ENCODE data around the gene ZACN. TPM values are rescaled to one million over a fixed set of nuclear protein-coding genes. Genes with fewer than 3 reads are reported as not detected.

The ZACN gene
- total RNA-seq, 1 donor from 2014 or later = not detected

DNA sequence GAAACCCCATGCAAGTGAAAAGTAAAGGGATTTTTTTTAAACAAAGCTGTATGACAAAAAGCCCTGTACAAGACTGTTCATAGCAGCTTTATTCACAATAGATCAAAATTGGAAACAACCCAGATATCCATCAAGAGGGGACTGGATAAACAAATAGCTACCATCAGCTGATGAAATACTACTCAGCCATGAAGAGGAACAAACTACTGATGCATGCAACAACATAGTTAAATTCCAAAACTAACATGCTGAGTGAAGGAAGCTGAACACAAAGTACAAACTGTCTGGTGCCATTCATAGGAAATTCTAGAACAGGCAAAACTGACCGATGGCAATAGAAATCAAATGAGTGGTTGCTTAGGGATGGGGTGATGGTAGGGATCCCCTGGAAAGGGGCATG, 46.9 kb downstream of the ZACN start:
- no peak for DNase-seq (ENCODE audit: low spot score)
- ATAC-seq = no peak

DNA sequence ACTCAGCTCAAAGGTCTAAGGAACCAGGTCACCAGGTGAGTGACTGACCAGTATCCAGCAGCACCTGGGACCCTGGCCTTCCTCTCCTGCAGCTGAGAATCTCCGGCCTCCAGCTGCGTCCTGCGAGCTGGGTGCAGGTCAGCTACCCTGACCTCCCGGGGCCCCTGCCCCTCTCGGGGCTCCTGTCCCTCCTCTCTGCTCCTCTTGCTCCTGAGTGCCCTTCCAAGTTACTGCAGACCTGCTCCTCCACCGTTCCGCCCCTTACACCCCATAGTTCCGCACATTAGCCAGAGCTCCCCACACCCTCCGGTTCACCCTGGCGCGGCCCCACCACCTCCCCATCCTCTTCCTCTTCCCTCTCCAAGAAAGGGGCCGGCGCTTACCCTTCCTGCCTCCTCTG, 51.5 kb downstream of the ZACN start:
- ATAC-seq (no peak), DNase-seq (ENCODE audit: low spot score) (no peak)

DNA sequence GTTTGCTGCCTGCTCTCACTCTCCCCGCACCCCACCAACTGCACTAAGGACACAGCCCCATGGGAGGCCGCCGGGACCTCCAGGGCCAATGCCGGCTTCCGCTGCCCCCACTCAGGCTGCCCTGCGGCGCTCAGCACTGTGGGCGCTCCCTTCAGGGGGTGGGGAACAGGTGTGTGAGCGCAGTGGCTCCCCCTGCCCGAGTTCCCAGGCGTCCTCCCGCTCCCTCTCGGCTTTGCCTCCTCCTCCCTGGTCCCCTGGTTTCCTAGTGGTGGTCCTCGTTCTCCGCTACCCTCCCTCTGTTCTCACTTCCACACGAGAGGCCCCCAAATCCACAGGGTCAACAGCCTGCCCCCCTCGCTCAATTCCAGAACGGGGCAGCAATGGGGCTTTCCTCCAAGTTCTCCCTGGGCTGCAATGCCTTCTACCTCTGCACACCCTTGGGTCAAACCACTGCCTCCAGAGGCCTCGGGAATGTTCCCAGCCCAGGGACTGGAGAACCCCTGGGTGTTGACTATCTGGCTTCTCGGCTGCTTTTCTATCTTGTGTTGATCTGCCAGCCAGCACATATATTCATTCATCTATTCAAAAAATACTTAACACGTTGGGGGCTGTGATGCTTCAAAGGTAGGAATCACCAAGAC, 52.2 kb downstream of the ZACN start:
- DNase-seq (ENCODE audit: low spot score) (no peak), ATAC-seq (no peak)

DNA sequence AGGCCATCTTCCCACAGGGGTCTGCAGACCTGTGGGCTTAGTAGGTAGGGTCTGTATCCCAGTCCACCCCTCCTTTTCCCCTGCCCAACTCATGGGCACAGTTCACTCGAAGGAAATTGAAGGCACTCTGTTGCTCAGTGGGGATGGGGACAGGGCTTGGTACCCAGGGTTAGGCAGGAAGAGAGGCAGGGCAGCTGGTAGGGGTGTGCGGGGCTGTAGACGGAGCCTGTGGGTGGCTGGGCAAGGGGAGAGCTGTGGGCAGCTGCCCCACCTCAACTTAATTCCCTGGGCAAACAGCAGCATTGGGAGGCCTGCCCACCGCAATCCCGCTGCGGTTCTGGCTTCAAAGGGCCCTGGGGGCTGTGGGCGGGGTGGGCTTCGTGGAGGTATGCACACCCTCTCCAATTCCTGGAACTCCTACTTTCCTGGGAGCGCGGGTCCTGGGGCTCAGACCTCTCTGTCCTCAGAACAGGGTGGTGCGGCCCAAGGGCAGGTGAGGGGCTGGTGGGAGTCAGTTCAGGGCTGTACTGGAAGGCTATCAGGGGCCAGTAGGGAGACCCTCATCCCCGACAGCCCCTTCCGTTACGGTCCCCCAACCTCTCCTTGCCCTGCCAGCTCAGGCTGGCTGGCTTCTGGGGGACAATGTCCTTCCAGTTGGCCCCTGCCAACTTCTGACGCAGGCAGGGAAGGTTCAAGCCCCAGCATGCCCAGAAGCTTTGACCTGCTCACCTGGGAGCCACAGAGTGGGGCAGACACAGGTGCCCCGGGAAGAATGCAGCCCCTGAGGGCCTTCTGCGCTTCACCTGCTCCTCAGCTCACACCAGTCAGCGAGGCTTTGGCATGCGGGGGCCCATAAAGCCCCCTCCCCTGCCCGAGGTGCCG, 53.0 kb downstream of the ZACN start:
- DNase-seq (ENCODE audit: low spot score) (no peak), ATAC-seq (no peak)

Other genes starting within 250 kb of the ZACN start
- 10.8 TPM for gene UNC13D, start 234.8 kb upstream of the ZACN start, total RNA-seq
- gene WBP2, start 223.8 kb upstream of the ZACN start, total RNA-seq = 68.3 TPM
- 24.3 TPM for gene TRIM47, start 200.6 kb upstream of the ZACN start, total RNA-seq
- 9.8 TPM for gene TRIM65, start 182.2 kb upstream of the ZACN start, total RNA-seq
- gene MRPL38, start 174.3 kb upstream of the ZACN start, total RNA-seq = 82.4 TPM
- 3.4 TPM for gene FBF1, start 138.1 kb upstream of the ZACN start, total RNA-seq
- gene ACOX1, start 100.0 kb upstream of the ZACN start, total RNA-seq = 199 TPM
- 14.1 TPM for gene TEN1, start 99.9 kb upstream of the ZACN start, total RNA-seq
- 3.6 TPM for gene CDK3, start 78.3 kb upstream of the ZACN start, total RNA-seq
- gene EVPL, start 51.9 kb upstream of the ZACN start, total RNA-seq = 0.53 TPM
- gene SRP68, start 6.7 kb upstream of the ZACN start, total RNA-seq = 30.8 TPM
- not detected for gene GALR2, start 4.4 kb upstream of the ZACN start, total RNA-seq
- 51.3 TPM for gene EXOC7, start 24.6 kb downstream of the ZACN start, total RNA-seq
- gene FOXJ1, start 62.1 kb downstream of the ZACN start, total RNA-seq = 0.08 TPM
- 12.4 TPM for gene RNF157, start 161.3 kb downstream of the ZACN start, total RNA-seq
- 23.8 TPM for gene UBALD2, start 186.2 kb downstream of the ZACN start, total RNA-seq
- gene QRICH2, start 229.1 kb downstream of the ZACN start, total RNA-seq = 2.6 TPM

Measured in left lobe of liver (tissue), 2 donors.